GM23338 (cell line): ENCODE measurements around the gene FGF5.

Source experiments
- CREB1 ChIP-seq: fragments of 250-450 bp; sonication (Bioruptor Pico); IDR thresholded peaks from 2 replicates; pipeline ENCODE4 v1.5.0; 2020; ENCODE audit warnings: low read depth, mild to moderate bottlenecking, moderate library complexity
- ETS1 ChIP-seq: IDR thresholded peaks from 2 replicates; pipeline ENCODE4 v1.6.1; 2016; ENCODE audit warnings: antibody characterized with exemption
- EZH2 ChIP-seq: fragments of 200-600 bp; sonication (generic); IDR thresholded peaks from one replicate; pipeline ENCODE4 v1.8.0; 2017; ENCODE audit warnings: antibody characterized with exemption, mild to moderate bottlenecking, low read depth; ENCODE audit not compliant: unreplicated experiment
- EZH2phosphoT487 ChIP-seq: fragments of 200-600 bp; sonication (generic); IDR thresholded peaks from one replicate; pipeline ENCODE4 v1.8.1; 2018; ENCODE audit warnings: antibody characterized with exemption; ENCODE audit not compliant: unreplicated experiment
- JUNB ChIP-seq: IDR thresholded peaks from one replicate; pipeline ENCODE4 v1.6.1; 2016; ENCODE audit warnings: antibody characterized with exemption; ENCODE audit not compliant: unreplicated experiment
- NANOG ChIP-seq: IDR thresholded peaks from 2 replicates; pipeline ENCODE4 v1.6.1; 2016; ENCODE audit warnings: antibody characterized with exemption, borderline replicate concordance
- POLR2AphosphoS5 ChIP-seq: IDR thresholded peaks from 2 replicates; pipeline ENCODE4 v1.6.1; 2016; ENCODE audit warnings: antibody characterized with exemption, low read depth
- STAT1 ChIP-seq: IDR thresholded peaks from one replicate; pipeline ENCODE4 v1.6.1; 2016; ENCODE audit warnings: antibody characterized with exemption; ENCODE audit not compliant: unreplicated experiment
- ZNF114 ChIP-seq: fragments of 250-450 bp; sonication (Bioruptor Pico); IDR thresholded peaks from 2 replicates; pipeline ENCODE4 v1.5.0; 2020; ENCODE audit warnings: mild to moderate bottlenecking, moderate library complexity
- ZNF331 ChIP-seq: fragments of 250-450 bp; sonication (Bioruptor Pico); IDR thresholded peaks from 2 replicates; pipeline ENCODE4 v1.5.0; 2020; ENCODE audit warnings: low read depth, mild to moderate bottlenecking, moderate library complexity
- TF ChIP-seq, protein P1 (sequence below), 2 experiments: fragments of 200-600 bp in 1 of 2; sonication (generic) in 1 of 2; conservative IDR thresholded peaks; 2 replicates each; pipeline versions ENCODE4 v1.5.1 to v1.6.1; 2016 to 2017; ENCODE audit warnings: antibody characterized with exemption in 2 of 2, low read depth in 2 of 2, mild to moderate bottlenecking in 2 of 2, moderate library complexity in 1 of 2
- TF ChIP-seq, protein P2 (sequence below): IDR thresholded peaks from one replicate; pipeline ENCODE4 v1.6.1; 2018; ENCODE audit warnings: antibody characterized with exemption; ENCODE audit not compliant: unreplicated experiment

DNA sequence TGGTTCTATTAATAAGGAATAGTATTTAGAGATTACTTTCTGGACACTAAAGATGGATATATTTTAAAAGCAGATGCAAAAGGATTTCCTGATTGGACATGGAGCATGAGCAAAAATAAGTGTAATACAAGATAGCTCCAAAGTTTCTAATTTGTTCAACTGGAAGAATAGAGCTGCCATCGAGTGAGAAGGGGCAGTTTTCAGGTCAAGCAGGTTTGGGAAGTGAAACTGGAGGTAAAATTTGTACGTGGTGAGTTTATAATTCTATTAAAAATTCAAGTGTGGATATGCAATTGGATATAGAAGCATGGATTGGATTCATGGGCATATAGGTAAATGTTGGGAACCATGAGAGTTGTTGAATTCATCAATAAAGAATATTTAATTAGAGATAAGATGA is 37.3 kb upstream of the FGF5 start:
- TF ChIP-seq, protein P1, sequence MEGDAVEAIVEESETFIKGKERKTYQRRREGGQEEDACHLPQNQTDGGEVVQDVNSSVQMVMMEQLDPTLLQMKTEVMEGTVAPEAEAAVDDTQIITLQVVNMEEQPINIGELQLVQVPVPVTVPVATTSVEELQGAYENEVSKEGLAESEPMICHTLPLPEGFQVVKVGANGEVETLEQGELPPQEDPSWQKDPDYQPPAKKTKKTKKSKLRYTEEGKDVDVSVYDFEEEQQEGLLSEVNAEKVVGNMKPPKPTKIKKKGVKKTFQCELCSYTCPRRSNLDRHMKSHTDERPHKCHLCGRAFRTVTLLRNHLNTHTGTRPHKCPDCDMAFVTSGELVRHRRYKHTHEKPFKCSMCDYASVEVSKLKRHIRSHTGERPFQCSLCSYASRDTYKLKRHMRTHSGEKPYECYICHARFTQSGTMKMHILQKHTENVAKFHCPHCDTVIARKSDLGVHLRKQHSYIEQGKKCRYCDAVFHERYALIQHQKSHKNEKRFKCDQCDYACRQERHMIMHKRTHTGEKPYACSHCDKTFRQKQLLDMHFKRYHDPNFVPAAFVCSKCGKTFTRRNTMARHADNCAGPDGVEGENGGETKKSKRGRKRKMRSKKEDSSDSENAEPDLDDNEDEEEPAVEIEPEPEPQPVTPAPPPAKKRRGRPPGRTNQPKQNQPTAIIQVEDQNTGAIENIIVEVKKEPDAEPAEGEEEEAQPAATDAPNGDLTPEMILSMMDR (conservative IDR thresholded peaks at IDR 0.05; ENCODE audit: low read depth in 2 of 2): no peak
- TF ChIP-seq EZH2phosphoT487 (no peak), ZNF114 (no peak), EZH2 (no peak), POLR2AphosphoS5 (no peak), NANOG (no peak), CREB1 (CRISPR knock-in tag) (no peak), ETS1 (no peak), JUNB (no peak), ZNF331 (CRISPR knock-in tag) (no peak), STAT1 (no peak)
- TF ChIP-seq, protein P2, sequence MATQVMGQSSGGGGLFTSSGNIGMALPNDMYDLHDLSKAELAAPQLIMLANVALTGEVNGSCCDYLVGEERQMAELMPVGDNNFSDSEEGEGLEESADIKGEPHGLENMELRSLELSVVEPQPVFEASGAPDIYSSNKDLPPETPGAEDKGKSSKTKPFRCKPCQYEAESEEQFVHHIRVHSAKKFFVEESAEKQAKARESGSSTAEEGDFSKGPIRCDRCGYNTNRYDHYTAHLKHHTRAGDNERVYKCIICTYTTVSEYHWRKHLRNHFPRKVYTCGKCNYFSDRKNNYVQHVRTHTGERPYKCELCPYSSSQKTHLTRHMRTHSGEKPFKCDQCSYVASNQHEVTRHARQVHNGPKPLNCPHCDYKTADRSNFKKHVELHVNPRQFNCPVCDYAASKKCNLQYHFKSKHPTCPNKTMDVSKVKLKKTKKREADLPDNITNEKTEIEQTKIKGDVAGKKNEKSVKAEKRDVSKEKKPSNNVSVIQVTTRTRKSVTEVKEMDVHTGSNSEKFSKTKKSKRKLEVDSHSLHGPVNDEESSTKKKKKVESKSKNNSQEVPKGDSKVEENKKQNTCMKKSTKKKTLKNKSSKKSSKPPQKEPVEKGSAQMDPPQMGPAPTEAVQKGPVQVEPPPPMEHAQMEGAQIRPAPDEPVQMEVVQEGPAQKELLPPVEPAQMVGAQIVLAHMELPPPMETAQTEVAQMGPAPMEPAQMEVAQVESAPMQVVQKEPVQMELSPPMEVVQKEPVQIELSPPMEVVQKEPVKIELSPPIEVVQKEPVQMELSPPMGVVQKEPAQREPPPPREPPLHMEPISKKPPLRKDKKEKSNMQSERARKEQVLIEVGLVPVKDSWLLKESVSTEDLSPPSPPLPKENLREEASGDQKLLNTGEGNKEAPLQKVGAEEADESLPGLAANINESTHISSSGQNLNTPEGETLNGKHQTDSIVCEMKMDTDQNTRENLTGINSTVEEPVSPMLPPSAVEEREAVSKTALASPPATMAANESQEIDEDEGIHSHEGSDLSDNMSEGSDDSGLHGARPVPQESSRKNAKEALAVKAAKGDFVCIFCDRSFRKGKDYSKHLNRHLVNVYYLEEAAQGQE: no peak
